Transverse colon (tissue), 3 donors: ENCODE measurements around the gene SOD2.

Source experiments
- CTCF ChIP-seq, 5 experiments: fragments of 200-600 bp in 3 of 5; fragments of 450-650 bp in 2 of 5; sonication (generic) in 3 of 5; IDR thresholded peaks; 1 replicate in 2 of 5; 2 replicates in 3 of 5; pipeline ENCODE4 v1.5.1; 2016 to 2017; ENCODE audit warnings: antibody characterized with exemption in 5 of 5, inconsistent platforms in 3 of 5, mild to moderate bottlenecking in 2 of 5, moderate library complexity in 1 of 5
- EP300 ChIP-seq: sonication (generic); formaldehyde crosslinking; IDR thresholded peaks from one replicate; pipeline ENCODE4 v1.6.1; 2017; ENCODE audit warnings: antibody characterized with exemption, low read depth
- POLR2A ChIP-seq: fragments of 450-650 bp; IDR thresholded peaks from one replicate; pipeline ENCODE4 v1.6.1; 2016; ENCODE audit warnings: antibody characterized with exemption, mild to moderate bottlenecking, moderate library complexity

DNA sequence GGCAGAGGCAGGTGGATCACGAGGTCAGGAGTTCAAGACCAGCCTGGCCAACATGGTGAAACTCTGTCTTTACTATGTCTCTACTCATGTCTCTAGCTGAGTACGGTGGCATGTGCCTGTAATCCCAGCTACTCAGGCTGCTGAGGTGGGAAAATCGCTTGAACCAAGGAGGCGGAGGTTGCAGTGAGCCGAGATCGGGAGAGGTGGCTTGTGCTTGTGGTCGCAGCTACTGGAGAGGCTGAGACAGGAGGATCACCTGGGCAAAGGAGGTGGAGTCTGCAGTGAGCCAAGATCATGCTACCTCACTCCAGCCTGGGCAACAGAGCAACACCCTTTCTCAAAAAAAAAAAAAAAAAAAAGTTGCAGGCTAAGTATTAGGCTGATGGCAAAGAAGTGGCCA is 26.2 kb upstream of the SOD2 start:
- TF ChIP-seq CTCF (IDR thresholded peaks at IDR 0.05) (no peak), POLR2A (no peak), EP300 (no peak)
